Endothelial cell of umbilical vein (primary cell): ENCODE data around the gene MUC4. TPM values are rescaled to one million over a fixed set of nuclear protein-coding genes. Genes with fewer than 3 reads are reported as not detected.

Experiments
- BruUV-seq: library from RNA; stranded (reverse); fragments of 400-500 nt; replicated peaks from 2 replicates; lab custom pipeline; 2021; lab: Mats Ljungman, UMichigan
- CTCF ChIA-PET: fragments of 300-600, 350-600 bp; sonication (Branson Sonifier 250); formaldehyde crosslinking; loops from one replicate; lab custom pipeline; 2021; ENCODE audit warnings: antibody characterized with exemption, inconsistent platforms; lab: Charles Lee
- POLR2A ChIA-PET: fragments of 300-600, 350-600 bp; sonication (Branson Sonifier 250); formaldehyde crosslinking; loops from one replicate; lab custom pipeline; 2021; ENCODE audit warnings: antibody characterized with exemption, inconsistent platforms; lab: Charles Lee
- DNase-seq: peaks from one replicate; pipeline ENCODE4 v3.0.0-alpha.2; 2011; ENCODE audit warnings: low read depth, low spot score
- FAIRE-seq: peaks from 2 replicates; lab custom pipeline; 2011; peaks lifted over from hg19 to GRCh38; lab: Jason Lieb, UNC
- H2AFZ ChIP-seq: 2 replicates; pipeline ENCODE4 v1.6.0; 2012; ENCODE audit warnings: low read depth, low read length, control low read depth, inconsistent platforms
- H3K27ac ChIP-seq: 2 replicates; pipeline ENCODE4 v1.5.1; 2011; ENCODE audit warnings: low read depth, mild to moderate bottlenecking, control low read depth, low read length, moderate library complexity; ENCODE audit not compliant: insufficient read depth
- H3K27me3 ChIP-seq, 2 experiments: 2 replicates each; pipeline versions ENCODE4 v1.6.0 to v1.6.1; 2011; ENCODE audit warnings: low read length in 2 of 2, mixed read lengths in 1 of 2; ENCODE audit not compliant: control insufficient read depth in 2 of 2, insufficient read depth in 2 of 2
- H3K36me3 ChIP-seq, 2 experiments: 2 replicates in 1 of 2; 3 replicates in 1 of 2; pipeline ENCODE4 v1.5.1; 2011; ENCODE audit warnings: low read length in 2 of 2, mild to moderate bottlenecking in 1 of 2, moderate library complexity in 1 of 2; ENCODE audit not compliant: control insufficient read depth in 2 of 2, insufficient read depth in 2 of 2; ENCODE audit errors: extremely low read depth in 1 of 2
- H3K4me1 ChIP-seq: 3 replicates; pipeline ENCODE4 v1.5.1; 2011; ENCODE audit warnings: mild to moderate bottlenecking, low read length; ENCODE audit not compliant: control insufficient read depth, insufficient read depth; ENCODE audit errors: extremely low read depth
- H3K4me2 ChIP-seq: 2 replicates; pipeline ENCODE4 v1.6.1; 2011; ENCODE audit warnings: low read length, control low read depth, mixed read lengths; ENCODE audit not compliant: insufficient read depth
- H3K4me3 ChIP-seq, 3 experiments: fragments of 200-600 bp in 1 of 3; sonication (generic), shearing (Covaris generic) in 1 of 3; replicated peaks in 1 of 3; 2 replicates each; pipeline ENCODE4 v1.5.1; 2011 to 2016; ENCODE audit warnings: control low read depth in 3 of 3, low read length in 3 of 3, mild to moderate bottlenecking in 2 of 3, inconsistent platforms in 1 of 3, low read depth in 1 of 3, moderate library complexity in 1 of 3; ENCODE audit not compliant: insufficient read depth in 1 of 3
- H3K79me2 ChIP-seq: 2 replicates; pipeline ENCODE4 v1.6.0; 2012; ENCODE audit warnings: low read length, inconsistent platforms; ENCODE audit not compliant: control insufficient read depth, insufficient read depth
- H3K9ac ChIP-seq: replicated peaks from 2 replicates; pipeline ENCODE3; 2011; ENCODE audit warnings: low read length, control low read depth; ENCODE audit not compliant: insufficient read depth; ENCODE audit errors: extremely low read depth
- H3K9me1 ChIP-seq: replicated peaks from 3 replicates; pipeline ENCODE4 v1.6.0; 2011; ENCODE audit warnings: mild to moderate bottlenecking, low read length; ENCODE audit not compliant: control insufficient read depth, insufficient read depth; ENCODE audit errors: extremely low read depth
- H3K9me3 ChIP-seq: replicated peaks from 2 replicates; pipeline ENCODE4 v1.5.1; 2012; ENCODE audit warnings: low read length, inconsistent platforms; ENCODE audit not compliant: control insufficient read depth, insufficient read depth
- H4K20me1 ChIP-seq: replicated peaks from 2 replicates; pipeline ENCODE3; 2011; ENCODE audit warnings: mild to moderate bottlenecking, low read length; ENCODE audit not compliant: control insufficient read depth, insufficient read depth; ENCODE audit errors: extremely low read depth
- EZH2 ChIP-seq: IDR thresholded peaks from 2 replicates; pipeline ENCODE4 v1.6.1; 2012; ENCODE audit warnings: borderline replicate concordance, low read depth, mild to moderate bottlenecking, moderate library complexity, low read length, inconsistent platforms; ENCODE audit not compliant: severe bottlenecking
- FOS ChIP-seq: IDR thresholded peaks from 2 replicates; pipeline ENCODE4 v1.6.1; 2011; ENCODE audit warnings: mild to moderate bottlenecking, low read length, moderate library complexity, borderline replicate concordance; ENCODE audit not compliant: insufficient read depth
- GATA2 ChIP-seq: IDR thresholded peaks from 2 replicates; pipeline ENCODE4 v1.7.0; 2011; ENCODE audit warnings: low read depth, mild to moderate bottlenecking, moderate library complexity, mixed read lengths, low read length; ENCODE audit not compliant: insufficient read length, insufficient read depth
- JUN ChIP-seq: IDR thresholded peaks from 2 replicates; pipeline ENCODE4 v1.6.1; 2011; ENCODE audit warnings: borderline replicate concordance, low read depth; ENCODE audit not compliant: insufficient read length, insufficient read depth
- MYC ChIP-seq: IDR thresholded peaks from one replicate; pipeline ENCODE4 v1.6.1; 2011; ENCODE audit warnings: mild to moderate bottlenecking, low read depth, low read length
- POLR2A ChIP-seq: IDR thresholded peaks from 2 replicates; pipeline ENCODE4 v1.6.1; 2012; ENCODE audit warnings: low read depth, mild to moderate bottlenecking, control low read depth, low read length
- POLR2AphosphoS5 ChIP-seq: IDR thresholded peaks from 2 replicates; pipeline ENCODE4 v1.6.1; 2012; ENCODE audit warnings: low read depth, mild to moderate bottlenecking, control low read depth, low read length, moderate library complexity; ENCODE audit not compliant: insufficient read depth
- dilution Hi-C: fragments of 300-500 bp; cut with MboI; formaldehyde crosslinking; loops from one replicate; pipeline ENCODE4 v1.15.0; 2019; ENCODE audit warnings: low sequenced_read_pairs; ENCODE audit not compliant: extremely low pct_ligation_motif_present
- intact Hi-C: fragments of 100-400 bp; cut with micrococcal nuclease; formaldehyde crosslinking; loops from one replicate; pipeline ENCODE4 v1.10.0; 2022
- polyA plus RNA-seq, 4 experiments: library from polyadenylated mRNA; depleted of rRNA in 3 of 4; stranded (reverse) in 3 of 4; unstranded in 1 of 4; fragments of >200 nt; gene quantifications; 2 replicates each; pipeline versions ENCODE4 v1.2.1 to v1.2.3, GENCODE V29; 2011 to 2012; ENCODE audit warnings: missing spikeins in 1 of 4
- total RNA-seq: library from RNA; stranded (reverse); gene quantifications from 2 replicates; pipeline ENCODE4 v1.2.3, GENCODE V29; 2021
- TF ChIP-seq, protein P1 (sequence below), 2 donors: IDR thresholded peaks; 1 replicate in 1 of 2; 2 replicates in 1 of 2; pipeline ENCODE4 v1.5.1; 2011; ENCODE audit warnings: low read length in 2 of 2, mild to moderate bottlenecking in 2 of 2, moderate library complexity in 2 of 2, control low read depth in 1 of 2, inconsistent platforms in 1 of 2, low read depth in 1 of 2; ENCODE audit not compliant: insufficient read depth in 1 of 2; ENCODE audit errors: extremely low read depth in 1 of 2
- TF ChIP-seq, protein P2 (sequence below): IDR thresholded peaks from 2 replicates; pipeline ENCODE4 v1.6.1; 2011; ENCODE audit not compliant: insufficient read depth, insufficient read length

MUC4 gene
- total and polyA plus RNA-seq, 2 donors (not counting 3 experiments of a cell fraction or from before 2014, with no cell fraction given): 0.04 TPM; not detected in 1

DNA sequence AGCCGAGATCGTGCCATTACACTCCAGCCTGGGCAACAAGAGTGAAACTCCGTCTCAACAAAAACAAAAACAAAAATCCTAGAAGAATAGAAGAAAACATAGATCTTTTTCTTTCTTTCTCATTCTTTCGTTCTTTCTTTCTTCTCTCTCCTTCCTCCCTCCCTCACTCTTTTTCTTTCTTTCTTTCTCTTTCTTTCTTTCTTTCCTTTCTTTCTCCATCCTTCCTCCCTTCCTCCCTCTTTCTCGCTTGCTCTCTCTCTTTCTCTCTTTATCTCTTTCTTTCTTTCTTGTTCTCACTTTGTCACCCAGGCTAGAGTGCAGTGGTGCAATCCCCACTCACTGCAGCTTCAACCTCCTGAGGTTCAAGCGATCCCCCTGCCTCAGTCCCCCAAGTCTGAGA is 33.8 kb upstream of the MUC4 start:
- H3K27me3 ChIP-seq: no peaks in the 10 kb centered on the region
- BruUV-seq: no TSS peak
- H4K20me1 ChIP-seq: no peaks in the 10 kb centered on the region
- FAIRE-seq: no peak
- H3K9me3 ChIP-seq: no peaks in the 10 kb centered on the region
- no peak overlapping the region for H2AFZ ChIP-seq
- H3K36me3 ChIP-seq: no peaks in the 10 kb centered on the region
- no peak overlapping the region for H3K9ac ChIP-seq
- ChIA-PET CTCF (no interaction called here), POLR2A (no interaction called here)
- intact Hi-C loops: no loop called here
- DNase-seq: no peak
- H3K9me1 ChIP-seq: no peaks in the 10 kb centered on the region
- H3K4me1 ChIP-seq: no peaks in the 10 kb centered on the region
- dilution Hi-C loops: no loop called here
- no peak for TF ChIP-seq GATA2
- TF ChIP-seq, protein P1, sequence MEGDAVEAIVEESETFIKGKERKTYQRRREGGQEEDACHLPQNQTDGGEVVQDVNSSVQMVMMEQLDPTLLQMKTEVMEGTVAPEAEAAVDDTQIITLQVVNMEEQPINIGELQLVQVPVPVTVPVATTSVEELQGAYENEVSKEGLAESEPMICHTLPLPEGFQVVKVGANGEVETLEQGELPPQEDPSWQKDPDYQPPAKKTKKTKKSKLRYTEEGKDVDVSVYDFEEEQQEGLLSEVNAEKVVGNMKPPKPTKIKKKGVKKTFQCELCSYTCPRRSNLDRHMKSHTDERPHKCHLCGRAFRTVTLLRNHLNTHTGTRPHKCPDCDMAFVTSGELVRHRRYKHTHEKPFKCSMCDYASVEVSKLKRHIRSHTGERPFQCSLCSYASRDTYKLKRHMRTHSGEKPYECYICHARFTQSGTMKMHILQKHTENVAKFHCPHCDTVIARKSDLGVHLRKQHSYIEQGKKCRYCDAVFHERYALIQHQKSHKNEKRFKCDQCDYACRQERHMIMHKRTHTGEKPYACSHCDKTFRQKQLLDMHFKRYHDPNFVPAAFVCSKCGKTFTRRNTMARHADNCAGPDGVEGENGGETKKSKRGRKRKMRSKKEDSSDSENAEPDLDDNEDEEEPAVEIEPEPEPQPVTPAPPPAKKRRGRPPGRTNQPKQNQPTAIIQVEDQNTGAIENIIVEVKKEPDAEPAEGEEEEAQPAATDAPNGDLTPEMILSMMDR (IDR thresholded peaks at IDR 0.05; ENCODE audit: extremely low read depth in 1 of 2, insufficient read depth in 1 of 2, low read depth in 1 of 2, low read length in 2 of 2): no peak
- TF ChIP-seq FOS: no peak
- TF ChIP-seq POLR2A: no peak
- no peak for TF ChIP-seq MYC
- no peak for TF ChIP-seq JUN
- no peak for TF ChIP-seq EZH2
- TF ChIP-seq, protein P2, sequence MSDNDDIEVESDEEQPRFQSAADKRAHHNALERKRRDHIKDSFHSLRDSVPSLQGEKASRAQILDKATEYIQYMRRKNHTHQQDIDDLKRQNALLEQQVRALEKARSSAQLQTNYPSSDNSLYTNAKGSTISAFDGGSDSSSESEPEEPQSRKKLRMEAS: no peak
- no peak for TF ChIP-seq POLR2AphosphoS5
- no peaks in the 10 kb centered on the region for H3K79me2 ChIP-seq
- no peak overlapping the region for H3K4me2 ChIP-seq
- no peak overlapping the region for H3K4me3 ChIP-seq
- H3K27ac ChIP-seq: no peak overlapping the region
